HepG2 (cell line): ENCODE results near the gene SLC22A12.

ENCODE experiments used
- EP300 ChIP-seq, 3 experiments: sonication (generic) in 1 of 3; formaldehyde crosslinking in 1 of 3; IDR thresholded peaks; 2 replicates each; pipeline versions ENCODE4 v1.5.1 to v1.6.1; 2011 to 2020; ENCODE audit warnings: low read depth in 2 of 3, low read length in 2 of 3, borderline replicate concordance in 1 of 3, improper control_type of control experiment in 1 of 3, mild to moderate bottlenecking in 1 of 3, missing genetic modification reagents in 1 of 3, moderate library complexity in 1 of 3
- NCOR1 ChIP-seq: fragments of 200-600 bp; sonication (generic); IDR thresholded peaks from 2 replicates; pipeline ENCODE4 v1.7.0; 2017; ENCODE audit warnings: antibody characterized with exemption, low read length, borderline replicate concordance
- TCF7 ChIP-seq: sonication (generic); IDR thresholded peaks from 2 replicates; pipeline ENCODE4 v1.6.1; 2016; ENCODE audit warnings: antibody characterized with exemption, low read depth
- ZBTB8A ChIP-seq: sonication (generic); formaldehyde crosslinking; IDR thresholded peaks from 2 replicates; pipeline ENCODE4 v1.4.0; 2020; ENCODE audit warnings: mild to moderate bottlenecking, low read depth, missing genetic modification reagents, borderline replicate concordance
- TF ChIP-seq, protein P1 (sequence below): sonication (generic); formaldehyde crosslinking; conservative IDR thresholded peaks from 2 replicates; pipeline ENCODE4 v1.4.0; 2020; ENCODE audit warnings: missing genetic modification reagents
- TF ChIP-seq, protein P2 (sequence below): sonication (generic); formaldehyde crosslinking; IDR thresholded peaks from 2 replicates; pipeline ENCODE4 v1.5.0; 2020; ENCODE audit warnings: missing genetic modification reagents
- TF ChIP-seq, protein P3 (sequence below), 2 experiments: fragments of 450-650 bp in 1 of 2; sonication (generic) in 1 of 2; formaldehyde crosslinking in 1 of 2; IDR thresholded peaks; 2 replicates each; pipeline versions ENCODE4 v1.6.1 to v1.8.0; 2016 to 2022; ENCODE audit warnings: antibody characterized with exemption in 1 of 2, mild to moderate bottlenecking in 1 of 2, missing genetic modification reagents in 1 of 2

DNA sequence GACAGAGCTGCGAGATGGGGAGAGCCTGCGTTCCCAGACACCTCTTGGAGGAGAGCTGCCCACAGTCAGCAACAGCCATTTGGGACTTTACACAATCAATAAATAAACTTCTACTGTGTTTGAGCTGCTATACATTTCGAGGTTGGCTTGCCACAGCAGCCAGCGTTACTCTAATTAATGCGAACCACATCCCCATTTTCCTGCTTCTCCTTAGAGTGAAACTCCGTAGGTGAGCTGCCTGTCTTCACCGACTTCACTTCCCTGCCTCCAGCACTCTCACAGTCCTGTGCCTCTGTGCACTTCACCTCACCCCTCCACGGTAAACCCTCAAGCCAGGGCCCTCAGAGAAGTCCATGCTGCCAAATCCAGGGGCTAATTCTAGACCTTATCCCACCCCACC is 5.9 kb upstream of the SLC22A12 start:
- TF ChIP-seq NCOR1 (no peak), ZBTB8A (no peak), TCF7 (no peak), EP300 (IDR thresholded peaks at IDR 0.05; ENCODE audit: low read depth in 2 of 2, low read length in 2 of 2) (no peak), EP300 (CRISPR knock-in tag; IDR thresholded peaks at IDR 0.05; ENCODE audit: borderline replicate concordance) (no peak)
- TF ChIP-seq, protein P1, sequence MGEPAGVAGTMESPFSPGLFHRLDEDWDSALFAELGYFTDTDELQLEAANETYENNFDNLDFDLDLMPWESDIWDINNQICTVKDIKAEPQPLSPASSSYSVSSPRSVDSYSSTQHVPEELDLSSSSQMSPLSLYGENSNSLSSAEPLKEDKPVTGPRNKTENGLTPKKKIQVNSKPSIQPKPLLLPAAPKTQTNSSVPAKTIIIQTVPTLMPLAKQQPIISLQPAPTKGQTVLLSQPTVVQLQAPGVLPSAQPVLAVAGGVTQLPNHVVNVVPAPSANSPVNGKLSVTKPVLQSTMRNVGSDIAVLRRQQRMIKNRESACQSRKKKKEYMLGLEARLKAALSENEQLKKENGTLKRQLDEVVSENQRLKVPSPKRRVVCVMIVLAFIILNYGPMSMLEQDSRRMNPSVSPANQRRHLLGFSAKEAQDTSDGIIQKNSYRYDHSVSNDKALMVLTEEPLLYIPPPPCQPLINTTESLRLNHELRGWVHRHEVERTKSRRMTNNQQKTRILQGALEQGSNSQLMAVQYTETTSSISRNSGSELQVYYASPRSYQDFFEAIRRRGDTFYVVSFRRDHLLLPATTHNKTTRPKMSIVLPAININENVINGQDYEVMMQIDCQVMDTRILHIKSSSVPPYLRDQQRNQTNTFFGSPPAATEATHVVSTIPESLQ (CRISPR knock-in tag): no peak
- TF ChIP-seq, protein P2, sequence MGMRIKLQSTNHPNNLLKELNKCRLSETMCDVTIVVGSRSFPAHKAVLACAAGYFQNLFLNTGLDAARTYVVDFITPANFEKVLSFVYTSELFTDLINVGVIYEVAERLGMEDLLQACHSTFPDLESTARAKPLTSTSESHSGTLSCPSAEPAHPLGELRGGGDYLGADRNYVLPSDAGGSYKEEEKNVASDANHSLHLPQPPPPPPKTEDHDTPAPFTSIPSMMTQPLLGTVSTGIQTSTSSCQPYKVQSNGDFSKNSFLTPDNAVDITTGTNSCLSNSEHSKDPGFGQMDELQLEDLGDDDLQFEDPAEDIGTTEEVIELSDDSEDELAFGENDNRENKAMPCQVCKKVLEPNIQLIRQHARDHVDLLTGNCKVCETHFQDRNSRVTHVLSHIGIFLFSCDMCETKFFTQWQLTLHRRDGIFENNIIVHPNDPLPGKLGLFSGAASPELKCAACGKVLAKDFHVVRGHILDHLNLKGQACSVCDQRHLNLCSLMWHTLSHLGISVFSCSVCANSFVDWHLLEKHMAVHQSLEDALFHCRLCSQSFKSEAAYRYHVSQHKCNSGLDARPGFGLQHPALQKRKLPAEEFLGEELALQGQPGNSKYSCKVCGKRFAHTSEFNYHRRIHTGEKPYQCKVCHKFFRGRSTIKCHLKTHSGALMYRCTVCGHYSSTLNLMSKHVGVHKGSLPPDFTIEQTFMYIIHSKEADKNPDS (CRISPR knock-in tag): no peak
- TF ChIP-seq, protein P3, sequence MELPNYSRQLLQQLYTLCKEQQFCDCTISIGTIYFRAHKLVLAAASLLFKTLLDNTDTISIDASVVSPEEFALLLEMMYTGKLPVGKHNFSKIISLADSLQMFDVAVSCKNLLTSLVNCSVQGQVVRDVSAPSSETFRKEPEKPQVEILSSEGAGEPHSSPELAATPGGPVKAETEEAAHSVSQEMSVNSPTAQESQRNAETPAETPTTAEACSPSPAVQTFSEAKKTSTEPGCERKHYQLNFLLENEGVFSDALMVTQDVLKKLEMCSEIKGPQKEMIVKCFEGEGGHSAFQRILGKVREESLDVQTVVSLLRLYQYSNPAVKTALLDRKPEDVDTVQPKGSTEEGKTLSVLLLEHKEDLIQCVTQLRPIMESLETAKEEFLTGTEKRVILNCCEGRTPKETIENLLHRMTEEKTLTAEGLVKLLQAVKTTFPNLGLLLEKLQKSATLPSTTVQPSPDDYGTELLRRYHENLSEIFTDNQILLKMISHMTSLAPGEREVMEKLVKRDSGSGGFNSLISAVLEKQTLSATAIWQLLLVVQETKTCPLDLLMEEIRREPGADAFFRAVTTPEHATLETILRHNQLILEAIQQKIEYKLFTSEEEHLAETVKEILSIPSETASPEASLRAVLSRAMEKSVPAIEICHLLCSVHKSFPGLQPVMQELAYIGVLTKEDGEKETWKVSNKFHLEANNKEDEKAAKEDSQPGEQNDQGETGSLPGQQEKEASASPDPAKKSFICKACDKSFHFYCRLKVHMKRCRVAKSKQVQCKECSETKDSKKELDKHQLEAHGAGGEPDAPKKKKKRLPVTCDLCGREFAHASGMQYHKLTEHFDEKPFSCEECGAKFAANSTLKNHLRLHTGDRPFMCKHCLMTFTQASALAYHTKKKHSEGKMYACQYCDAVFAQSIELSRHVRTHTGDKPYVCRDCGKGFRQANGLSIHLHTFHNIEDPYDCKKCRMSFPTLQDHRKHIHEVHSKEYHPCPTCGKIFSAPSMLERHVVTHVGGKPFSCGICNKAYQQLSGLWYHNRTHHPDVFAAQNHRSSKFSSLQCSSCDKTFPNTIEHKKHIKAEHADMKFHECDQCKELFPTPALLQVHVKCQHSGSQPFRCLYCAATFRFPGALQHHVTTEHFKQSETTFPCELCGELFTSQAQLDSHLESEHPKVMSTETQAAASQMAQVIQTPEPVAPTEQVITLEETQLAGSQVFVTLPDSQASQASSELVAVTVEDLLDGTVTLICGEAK (IDR thresholded peaks at IDR 0.05): no peak
- TF ChIP-seq, protein P3 (CRISPR knock-in tag; IDR thresholded peaks at IDR 0.05): no peak
